ENCODE data around the gene PLCE1. TPM values are rescaled to one million over a fixed set of nuclear protein-coding genes. Genes with fewer than 3 reads are reported as not detected.

PLCE1 gene
- total RNA-seq, 1 experiment from 2014 or later, result 0.23 TPM

GRCh38 chr10:94025806-94026205, 32.1 kb downstream of the PLCE1 start:
- no peak for DNase-seq (ENCODE audit: unreplicated experiment)
- Mint-ChIP-seq H3K36me3 (ENCODE audit: insufficient read depth, unreplicated experiment) (no peaks in the 10 kb centered on the region), H3K27ac (ENCODE audit: low read depth, unreplicated experiment) (no peak overlapping the region), H3K4me1 (ENCODE audit: insufficient read depth, unreplicated experiment) (peaks cover 6% of the 10 kb centered on the region), H3K9me3 (ENCODE audit: unreplicated experiment) (peaks cover 20% of the 10 kb centered on the region), H3K27me3 (ENCODE audit: insufficient read depth, unreplicated experiment) (no peaks in the 10 kb centered on the region), H3K4me3 (ENCODE audit: unreplicated experiment) (no peak overlapping the region)
- intact Hi-C loops (cut with micrococcal nuclease), result no loop called here
- TF ChIP-seq CTCF (IDR thresholded peaks at IDR 0.05; ENCODE audit: unreplicated experiment), result no peak
- POLR2A ChIA-PET, result no interaction called here
- CTCF ChIA-PET, result interaction anchor here (0.7 to 1.3 kb wide), 2 partner anchors 14 to 109 kb away, joined by 3 read pairs; no protein-coding TSS in a partner anchor
- no TSS peak for BruUV-seq (replicated peaks)

GRCh38 chr10:94027197-94027596, 33.5 kb downstream of the PLCE1 start:
- no peak for TF ChIP-seq CTCF (IDR thresholded peaks at IDR 0.05; ENCODE audit: unreplicated experiment)
- Mint-ChIP-seq H3K4me1 (ENCODE audit: insufficient read depth, unreplicated experiment) (peaks cover 6% of the 10 kb centered on the region), H3K9me3 (ENCODE audit: unreplicated experiment) (peaks cover 31% of the 10 kb centered on the region), H3K36me3 (ENCODE audit: insufficient read depth, unreplicated experiment) (no peaks in the 10 kb centered on the region), H3K27ac (ENCODE audit: low read depth, unreplicated experiment) (no peak overlapping the region), H3K27me3 (ENCODE audit: insufficient read depth, unreplicated experiment) (no peaks in the 10 kb centered on the region), H3K4me3 (ENCODE audit: unreplicated experiment) (no peak overlapping the region)
- no peak for DNase-seq (ENCODE audit: unreplicated experiment)
- ChIA-PET CTCF (interaction anchor here (1.2 to 1.4 kb wide), 2 partner anchors 14 to 293 kb away, joined by 4 to 6 read pairs; no protein-coding TSS in a partner anchor), POLR2A (no interaction called here)
- no TSS peak for BruUV-seq (replicated peaks)
- intact Hi-C loops (cut with micrococcal nuclease), result no loop called here

- intact Hi-C loops (cut with micrococcal nuclease), result no loop called here
- no peak for TF ChIP-seq CTCF (IDR thresholded peaks at IDR 0.05; ENCODE audit: unreplicated experiment)
- CTCF ChIA-PET, result no interaction called here
- Mint-ChIP-seq H3K4me3 (ENCODE audit: unreplicated experiment) (no peak overlapping the region), H3K9me3 (ENCODE audit: unreplicated experiment) (peaks cover 32% of the 10 kb centered on the region), H3K27me3 (ENCODE audit: insufficient read depth, unreplicated experiment) (no peaks in the 10 kb centered on the region), H3K27ac (ENCODE audit: low read depth, unreplicated experiment) (no peak overlapping the region), H3K4me1 (ENCODE audit: insufficient read depth, unreplicated experiment) (no peaks in the 10 kb centered on the region), H3K36me3 (ENCODE audit: insufficient read depth, unreplicated experiment) (no peaks in the 10 kb centered on the region)
- POLR2A ChIA-PET, result no interaction called here
- DNase-seq (ENCODE audit: unreplicated experiment), result no peak
- no TSS peak for BruUV-seq (replicated peaks)
These were observed 36.2 kb downstream of the PLCE1 start for GRCh38 chr10:94029955-94030354.

GRCh38 chr10:94035982-94036765, 42.4 kb downstream of the PLCE1 start:
- TF ChIP-seq CTCF (IDR thresholded peaks at IDR 0.05; ENCODE audit: unreplicated experiment), result no peak
- POLR2A ChIA-PET, result no interaction called here
- no peak overlapping the region for H3K4me3 Mint-ChIP-seq (ENCODE audit: unreplicated experiment)
- no peaks in the 10 kb centered on the region for H3K36me3 Mint-ChIP-seq (ENCODE audit: insufficient read depth, unreplicated experiment)
- intact Hi-C loops (cut with micrococcal nuclease), result no loop called here
- peaks cover 11% of the 10 kb centered on the region for H3K9me3 Mint-ChIP-seq (ENCODE audit: unreplicated experiment)
- H3K27me3 Mint-ChIP-seq (ENCODE audit: insufficient read depth, unreplicated experiment), result no peaks in the 10 kb centered on the region
- no peaks in the 10 kb centered on the region for H3K4me1 Mint-ChIP-seq (ENCODE audit: insufficient read depth, unreplicated experiment)
- no peak for DNase-seq (ENCODE audit: unreplicated experiment)
- H3K27ac Mint-ChIP-seq (ENCODE audit: low read depth, unreplicated experiment), result no peak overlapping the region
- CTCF ChIA-PET, result interaction anchor here (0.7 to 1.1 kb wide), 2 partner anchors 15 to 271 kb away, joined by 3 read pairs; no protein-coding TSS in a partner anchor
- no TSS peak for BruUV-seq (replicated peaks)
